Measurements from ENCODE around the gene PIGM. TPM values are rescaled to one million over a fixed set of nuclear protein-coding genes. Genes with fewer than 3 reads are reported as not detected.

PIGM gene
- total RNA-seq, 4 donors from 2014 or later: 3.3 to 6.5 (median 4.8) TPM

- DNase-seq (ENCODE audit: low spot score in 2 of 2): no peak
- no peak overlapping the region for H3K27ac ChIP-seq
- 72% methylated on average over 6 of the region's 6 CpGs for WGBS
- no peaks in the 10 kb centered on the region for H3K27me3 ChIP-seq
- H3K4me3 ChIP-seq: no peak overlapping the region
- peaks cover 6% of the 10 kb centered on the region for H3K36me3 ChIP-seq
- no peaks in the 10 kb centered on the region for H3K9me3 ChIP-seq
- H3K4me1 ChIP-seq: no peaks in the 10 kb centered on the region
- TF ChIP-seq EP300 (IDR thresholded peaks at IDR 0.05) (no peak), POLR2AphosphoS5 (IDR thresholded peaks at IDR 0.05) (no peak), POLR2A (IDR thresholded peaks at IDR 0.05) (no peak)
- TF ChIP-seq, protein P1, sequence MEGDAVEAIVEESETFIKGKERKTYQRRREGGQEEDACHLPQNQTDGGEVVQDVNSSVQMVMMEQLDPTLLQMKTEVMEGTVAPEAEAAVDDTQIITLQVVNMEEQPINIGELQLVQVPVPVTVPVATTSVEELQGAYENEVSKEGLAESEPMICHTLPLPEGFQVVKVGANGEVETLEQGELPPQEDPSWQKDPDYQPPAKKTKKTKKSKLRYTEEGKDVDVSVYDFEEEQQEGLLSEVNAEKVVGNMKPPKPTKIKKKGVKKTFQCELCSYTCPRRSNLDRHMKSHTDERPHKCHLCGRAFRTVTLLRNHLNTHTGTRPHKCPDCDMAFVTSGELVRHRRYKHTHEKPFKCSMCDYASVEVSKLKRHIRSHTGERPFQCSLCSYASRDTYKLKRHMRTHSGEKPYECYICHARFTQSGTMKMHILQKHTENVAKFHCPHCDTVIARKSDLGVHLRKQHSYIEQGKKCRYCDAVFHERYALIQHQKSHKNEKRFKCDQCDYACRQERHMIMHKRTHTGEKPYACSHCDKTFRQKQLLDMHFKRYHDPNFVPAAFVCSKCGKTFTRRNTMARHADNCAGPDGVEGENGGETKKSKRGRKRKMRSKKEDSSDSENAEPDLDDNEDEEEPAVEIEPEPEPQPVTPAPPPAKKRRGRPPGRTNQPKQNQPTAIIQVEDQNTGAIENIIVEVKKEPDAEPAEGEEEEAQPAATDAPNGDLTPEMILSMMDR (IDR thresholded peaks at IDR 0.05): no peak
These were observed 51.7 kb downstream of the PIGM start for GRCh38 chr1:159980076-159980475.

- no peaks in the 10 kb centered on the region for H3K9me3 ChIP-seq
- H3K4me3 ChIP-seq: no peak overlapping the region
- 47% methylated on average over 3 of the region's 3 CpGs for WGBS
- no peak overlapping the region for H3K27ac ChIP-seq
- no peak for DNase-seq (ENCODE audit: low spot score in 2 of 2)
- no peaks in the 10 kb centered on the region for H3K27me3 ChIP-seq
- H3K4me1 ChIP-seq: no peaks in the 10 kb centered on the region
- peaks cover 6% of the 10 kb centered on the region for H3K36me3 ChIP-seq
- TF ChIP-seq, protein P1 (IDR thresholded peaks at IDR 0.05): no peak
- no peak for TF ChIP-seq POLR2AphosphoS5 (IDR thresholded peaks at IDR 0.05)
- TF ChIP-seq EP300 (IDR thresholded peaks at IDR 0.05): no peak
- TF ChIP-seq POLR2A (IDR thresholded peaks at IDR 0.05): no peak
These were observed 52.5 kb downstream of the PIGM start for GRCh38 chr1:159979257-159979656.

DNA sequence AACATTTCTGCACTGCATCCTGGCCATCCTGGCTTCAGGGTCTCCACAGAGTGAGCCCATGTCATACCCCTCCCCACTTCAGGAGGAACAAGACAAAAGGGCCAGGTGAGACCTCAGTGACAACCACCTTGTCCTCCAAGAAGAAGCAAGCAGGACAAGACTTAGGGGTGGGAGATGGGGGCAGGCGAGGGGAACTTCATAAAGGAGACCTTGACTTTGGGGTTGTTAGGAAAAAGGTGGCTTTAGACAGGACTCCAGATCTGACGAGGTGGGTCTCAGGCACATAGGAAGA, 53.7 kb downstream of the PIGM start:
- H3K4me3 ChIP-seq: no peak overlapping the region
- DNase-seq (ENCODE audit: low spot score in 2 of 2): no peak
- no peaks in the 10 kb centered on the region for H3K9me3 ChIP-seq
- WGBS: 95% methylated on average over 2 of the region's 2 CpGs
- TF ChIP-seq POLR2AphosphoS5 (IDR thresholded peaks at IDR 0.05) (no peak), POLR2A (IDR thresholded peaks at IDR 0.05) (no peak), EP300 (IDR thresholded peaks at IDR 0.05) (no peak)
- TF ChIP-seq, protein P1 (IDR thresholded peaks at IDR 0.05): no peak
- peaks cover 6% of the 10 kb centered on the region for H3K36me3 ChIP-seq
- H3K27me3 ChIP-seq: no peaks in the 10 kb centered on the region
- H3K27ac ChIP-seq: no peak overlapping the region
- H3K4me1 ChIP-seq: no peaks in the 10 kb centered on the region

DNA sequence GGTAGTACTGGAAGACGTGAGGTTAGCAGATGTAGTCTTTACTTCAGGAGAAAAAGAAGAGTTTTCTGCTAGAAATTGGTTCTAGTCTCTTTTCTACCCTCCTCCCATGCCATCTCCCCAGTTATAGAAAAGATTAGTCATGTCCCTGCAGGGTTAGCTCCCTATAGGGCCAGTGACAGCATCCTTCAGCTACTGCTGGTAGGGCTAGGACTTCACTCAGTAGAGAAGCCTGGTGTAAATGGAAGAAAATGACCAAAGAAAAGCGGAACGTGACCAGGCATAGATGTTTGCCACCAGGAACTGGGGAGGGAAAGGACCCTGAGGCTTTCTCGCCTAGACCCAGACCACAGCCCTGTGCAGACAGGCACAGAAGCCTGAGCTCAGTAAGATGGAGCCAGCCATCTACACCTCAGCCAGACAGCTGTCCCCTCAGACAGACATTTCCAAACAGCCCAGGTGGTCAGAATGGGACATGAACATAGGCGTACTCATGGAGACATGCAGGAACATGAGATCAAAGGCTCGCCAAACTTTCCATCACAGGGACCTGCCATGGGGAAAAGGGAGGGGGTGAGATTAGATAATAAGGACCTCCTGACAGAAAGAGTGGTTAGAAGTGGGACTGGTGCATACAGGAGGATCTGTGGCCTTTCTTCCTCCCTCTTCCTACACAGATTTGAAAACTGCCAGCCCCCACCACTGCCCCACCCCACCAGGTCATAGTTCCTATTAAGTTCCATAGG, 54.3 kb downstream of the PIGM start:
- DNase-seq (ENCODE audit: low spot score in 2 of 2): no peak
- H3K27me3 ChIP-seq: no peaks in the 10 kb centered on the region
- H3K4me1 ChIP-seq: no peaks in the 10 kb centered on the region
- no peak overlapping the region for H3K27ac ChIP-seq
- H3K9me3 ChIP-seq: no peaks in the 10 kb centered on the region
- 84% methylated on average over 6 of the region's 6 CpGs for WGBS
- peaks cover 6% of the 10 kb centered on the region for H3K36me3 ChIP-seq
- TF ChIP-seq POLR2AphosphoS5 (IDR thresholded peaks at IDR 0.05): no peak
- no peak for TF ChIP-seq POLR2A (IDR thresholded peaks at IDR 0.05)
- TF ChIP-seq, protein P1 (IDR thresholded peaks at IDR 0.05): no peak
- TF ChIP-seq EP300 (IDR thresholded peaks at IDR 0.05): no peak
- no peak overlapping the region for H3K4me3 ChIP-seq

Other genes with a start within 250 kb of the PIGM start
- gene FCRL6, start 229.6 kb downstream of the PIGM start, total RNA-seq: under 1 TPM in 1 of 4 donors, not detected in 3; 0.49 TPM
- 1 to 10 TPM; 2.7 to 5.5 (median 3.9) TPM for gene SLAMF8, start 205.1 kb downstream of the PIGM start, total RNA-seq
- 10 to 100 TPM; 18.1 to 62.2 (median 25.7) TPM for gene VSIG8, start 169.3 kb downstream of the PIGM start, total RNA-seq
- 1 to 10 TPM in 3 of 4 donors, under 1 TPM in 1; 0.78 to 2.1 (median 1.6) TPM for gene CFAP45, start 131.8 kb downstream of the PIGM start, total RNA-seq
- gene TAGLN2, start 106.5 kb downstream of the PIGM start, total RNA-seq: 100 to 1,000 TPM; 281 to 427 (median 338) TPM
- 10 to 100 TPM; 26.1 to 44.1 (median 28.4) TPM for gene IGSF9, start 86.4 kb downstream of the PIGM start, total RNA-seq
- not detected for gene SLAMF9, start 77.8 kb downstream of the PIGM start, total RNA-seq
- not detected for gene KCNJ10, start 38.2 kb upstream of the PIGM start, total RNA-seq
- under 1 TPM in 1 of 4 donors, not detected in 3; 0.13 TPM for gene KCNJ9, start 49.5 kb upstream of the PIGM start, total RNA-seq
- 10 to 100 TPM; 44.1 to 90.5 (median 50.8) TPM for gene IGSF8, start 66.6 kb upstream of the PIGM start, total RNA-seq
- 1 to 10 TPM; 4.2 to 6.9 (median 4.8) TPM for gene ATP1A2, start 83.8 kb upstream of the PIGM start, total RNA-seq
- not detected for gene ATP1A4, start 119.6 kb upstream of the PIGM start, total RNA-seq
- not detected for gene CASQ1, start 158.6 kb upstream of the PIGM start, total RNA-seq
- gene PEA15, start 173.4 kb upstream of the PIGM start, total RNA-seq: 10 to 100 TPM; 51.0 to 82.6 (median 61.5) TPM
- gene DCAF8, start 230.6 kb upstream of the PIGM start, total RNA-seq: 100 to 1,000 TPM in 3 of 4 donors, 10 to 100 TPM in 1; 98.3 to 402 (median 125) TPM